Gastroesophageal sphincter (tissue), 4 donors: ENCODE measurements around the gene SMIM28. TPM values are rescaled to one million over a fixed set of nuclear protein-coding genes. Genes with fewer than 3 reads are reported as not detected.

Experiments
- ATAC-seq: fragments of 150-250 bp; one replicate; pipeline ENCODE4 v1.9.1; 2016; ENCODE audit warnings: mild to moderate bottlenecking, moderate library complexity
- H3K27ac ChIP-seq, 4 donors: fragments of 200-600 bp; sonication (generic) in 3 of 4; 1 replicate in 3 of 4; 2 replicates in 1 of 4; pipeline ENCODE4 v1.5.1; 2016 to 2019
- H3K27me3 ChIP-seq: fragments of 200-600 bp; sonication (generic); one replicate; pipeline ENCODE4 v1.5.1; 2019
- H3K36me3 ChIP-seq, 2 donors: fragments of 200-600 bp; sonication (generic); one replicate each; pipeline ENCODE4 v1.5.1; 2019; ENCODE audit warnings: control low read depth in 1 of 2
- H3K4me1 ChIP-seq, 3 donors: fragments of 200-600 bp; sonication (generic); 1 replicate in 2 of 3; 2 replicates in 1 of 3; pipeline ENCODE4 v1.5.1; 2016 to 2019; ENCODE audit warnings: control low read depth in 2 of 3
- H3K4me3 ChIP-seq, 2 donors: fragments of 200-600 bp; sonication (generic); one replicate each; pipeline ENCODE4 v1.5.1; 2019; ENCODE audit warnings: mild to moderate bottlenecking in 1 of 2, moderate library complexity in 1 of 2
- H3K9me3 ChIP-seq, 3 donors: fragments of 200-600 bp; sonication (generic); one replicate each; pipeline ENCODE4 v1.5.1; 2017 to 2019; ENCODE audit warnings: control low read depth in 2 of 3
- EP300 ChIP-seq: sonication (generic); formaldehyde crosslinking; IDR thresholded peaks from one replicate; pipeline ENCODE4 v1.6.1; 2017; ENCODE audit warnings: antibody characterized with exemption, mild to moderate bottlenecking
- POLR2A ChIP-seq, 2 donors: fragments of 450-650 bp; IDR thresholded peaks; one replicate each; pipeline ENCODE4 v1.6.1; 2017; ENCODE audit warnings: antibody characterized with exemption in 2 of 2, mild to moderate bottlenecking in 2 of 2, moderate library complexity in 1 of 2
- POLR2AphosphoS5 ChIP-seq: sonication (generic); formaldehyde crosslinking; IDR thresholded peaks from one replicate; pipeline ENCODE4 v1.6.1; 2017; ENCODE audit warnings: antibody characterized with exemption
- WGBS, 2 donors: methylation state at CpG; one replicate each; pipeline ENCODE4 v1.1.5; 2018; ENCODE audit warnings: low coverage in 1 of 2; 5-methylcytosine and 5-hydroxymethylcytosine counted together
- total RNA-seq, 4 donors: library from RNA; depleted of rRNA; stranded (reverse); fragments of >200 nt; gene quantifications; one replicate each; pipeline ENCODE4 v1.1.0, GENCODE V29; 2016
- TF ChIP-seq, protein P1 (sequence below), 4 experiments: fragments of 200-600 bp in 2 of 4; fragments of 450-650 bp in 2 of 4; sonication (generic) in 1 of 4; IDR thresholded peaks; one replicate each; pipeline ENCODE4 v1.5.1; 2017 to 2019; ENCODE audit warnings: antibody characterized with exemption in 4 of 4, mild to moderate bottlenecking in 2 of 4, moderate library complexity in 2 of 4

The SMIM28 gene
- total RNA-seq, 4 donors from 2014 or later: 1.5 TPM; not detected in 3

- no peaks in the 10 kb centered on the region for H3K9me3 ChIP-seq
- H3K27ac ChIP-seq: no peak overlapping the region
- H3K36me3 ChIP-seq: peaks cover 0 to 93% of the 10 kb centered on the region in 2 donors
- H3K27me3 ChIP-seq: no peaks in the 10 kb centered on the region
- 70 to 81% methylated on average over 2 to 5 of the region's 5 CpGs for WGBS, 2 donors
- H3K4me3 ChIP-seq: no peak overlapping the region
- H3K4me1 ChIP-seq: peaks cover 0 to 7% (median 0%) of the 10 kb centered on the region in 3 donors
- TF ChIP-seq, protein P1, sequence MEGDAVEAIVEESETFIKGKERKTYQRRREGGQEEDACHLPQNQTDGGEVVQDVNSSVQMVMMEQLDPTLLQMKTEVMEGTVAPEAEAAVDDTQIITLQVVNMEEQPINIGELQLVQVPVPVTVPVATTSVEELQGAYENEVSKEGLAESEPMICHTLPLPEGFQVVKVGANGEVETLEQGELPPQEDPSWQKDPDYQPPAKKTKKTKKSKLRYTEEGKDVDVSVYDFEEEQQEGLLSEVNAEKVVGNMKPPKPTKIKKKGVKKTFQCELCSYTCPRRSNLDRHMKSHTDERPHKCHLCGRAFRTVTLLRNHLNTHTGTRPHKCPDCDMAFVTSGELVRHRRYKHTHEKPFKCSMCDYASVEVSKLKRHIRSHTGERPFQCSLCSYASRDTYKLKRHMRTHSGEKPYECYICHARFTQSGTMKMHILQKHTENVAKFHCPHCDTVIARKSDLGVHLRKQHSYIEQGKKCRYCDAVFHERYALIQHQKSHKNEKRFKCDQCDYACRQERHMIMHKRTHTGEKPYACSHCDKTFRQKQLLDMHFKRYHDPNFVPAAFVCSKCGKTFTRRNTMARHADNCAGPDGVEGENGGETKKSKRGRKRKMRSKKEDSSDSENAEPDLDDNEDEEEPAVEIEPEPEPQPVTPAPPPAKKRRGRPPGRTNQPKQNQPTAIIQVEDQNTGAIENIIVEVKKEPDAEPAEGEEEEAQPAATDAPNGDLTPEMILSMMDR (IDR thresholded peaks at IDR 0.05): no peak
- no peak for ATAC-seq
Observed at GRCh38 chr6:138415125-138415524, 37.4 kb downstream of the SMIM28 start.

GRCh38 chr6:138416206-138416605 is 38.5 kb downstream of the SMIM28 start:
- 67 to 100% methylated on average over 1 of the region's 4 CpGs for WGBS, 2 donors
- no peak overlapping the region for H3K27ac ChIP-seq
- no peaks in the 10 kb centered on the region for H3K27me3 ChIP-seq
- no peaks in the 10 kb centered on the region for H3K9me3 ChIP-seq
- H3K36me3 ChIP-seq: peaks cover 0 to 82% of the 10 kb centered on the region in 2 donors
- H3K4me1 ChIP-seq: no peaks in the 10 kb centered on the region
- TF ChIP-seq, protein P1 (IDR thresholded peaks at IDR 0.05): no peak
- no peak for TF ChIP-seq POLR2AphosphoS5
- no peak for TF ChIP-seq POLR2A (IDR thresholded peaks at IDR 0.05)
- no peak for TF ChIP-seq EP300
- H3K4me3 ChIP-seq: no peak overlapping the region
- no peak for ATAC-seq

- no peaks in the 10 kb centered on the region for H3K27me3 ChIP-seq
- 72 to 89% methylated on average over 3 of the region's 3 CpGs for WGBS, 2 donors
- peaks cover 0 to under 1% (median 0%) of the 10 kb centered on the region in 3 donors for H3K4me1 ChIP-seq
- H3K27ac ChIP-seq: no peak overlapping the region
- H3K4me3 ChIP-seq: no peak overlapping the region
- no peaks in the 10 kb centered on the region for H3K9me3 ChIP-seq
- no peak for TF ChIP-seq EP300
- TF ChIP-seq POLR2AphosphoS5: no peak
- TF ChIP-seq, protein P1 (IDR thresholded peaks at IDR 0.05): no peak
- TF ChIP-seq POLR2A (IDR thresholded peaks at IDR 0.05): no peak
- ATAC-seq: no peak
- peaks cover 0 to 68% of the 10 kb centered on the region in 2 donors for H3K36me3 ChIP-seq
Observed at GRCh38 chr6:138417493-138418117, 39.9 kb downstream of the SMIM28 start.

- WGBS, 2 donors: 91 to 100% methylated on average over 1 to 3 of the region's 3 CpGs
- Histone ChIP-seq H3K4me1 (peaks cover 0 to 6% (median 2%) of the 10 kb centered on the region in 3 donors), H3K4me3 (no peak overlapping the region), H3K9me3 (no peaks in the 10 kb centered on the region), H3K27me3 (no peaks in the 10 kb centered on the region), H3K36me3 (peaks cover 0 to 62% of the 10 kb centered on the region in 2 donors), H3K27ac (no peak overlapping the region)
- no peak for TF ChIP-seq POLR2AphosphoS5
- no peak for TF ChIP-seq POLR2A (IDR thresholded peaks at IDR 0.05)
- TF ChIP-seq, protein P1 (IDR thresholded peaks at IDR 0.05): no peak
- no peak for TF ChIP-seq EP300
- ATAC-seq: no peak
Observed at GRCh38 chr6:138418118-138418742, 40.5 kb downstream of the SMIM28 start.

DNA sequence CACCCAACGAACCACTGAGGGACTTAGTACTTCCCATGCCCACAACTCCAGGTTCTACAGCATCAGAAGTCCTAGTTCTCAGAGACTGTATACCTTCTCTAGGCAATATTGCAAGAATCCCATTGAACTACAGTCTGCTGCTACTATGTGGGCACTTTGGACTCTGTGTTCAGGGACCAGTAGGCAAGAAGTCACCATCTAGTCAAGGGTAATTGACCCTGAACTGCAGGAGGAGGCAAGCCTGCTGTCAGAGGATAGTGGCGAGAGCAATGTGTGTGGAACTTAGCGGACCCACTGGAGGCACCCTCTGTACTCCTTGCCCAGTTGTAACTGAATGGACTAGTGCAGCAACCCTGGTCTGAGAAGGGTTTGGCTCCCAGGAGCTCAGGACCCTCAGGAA is 42.1 kb downstream of the SMIM28 start:
- no peak overlapping the region for H3K4me3 ChIP-seq
- 94 to 100% methylated on average over 1 to 3 of the region's 3 CpGs for WGBS, 2 donors
- H3K27ac ChIP-seq: no peak overlapping the region
- ATAC-seq: no peak
- no peaks in the 10 kb centered on the region for H3K9me3 ChIP-seq
- H3K36me3 ChIP-seq: peaks cover 0 to 55% of the 10 kb centered on the region in 2 donors
- no peak for TF ChIP-seq POLR2A (IDR thresholded peaks at IDR 0.05)
- no peak for TF ChIP-seq EP300
- TF ChIP-seq POLR2AphosphoS5: no peak
- TF ChIP-seq, protein P1 (IDR thresholded peaks at IDR 0.05): no peak
- no peaks in the 10 kb centered on the region for H3K27me3 ChIP-seq
- peaks cover 0 to 9% (median 3%) of the 10 kb centered on the region in 3 donors for H3K4me1 ChIP-seq
